ENCODE measurements around the gene HAUS3. TPM values are rescaled to one million over a fixed set of nuclear protein-coding genes. Genes with fewer than 3 reads are reported as not detected.
"Not testable (repeated sequence)": the region's sequence is repeated elsewhere in the genome, so short reads cannot be mapped to it uniquely, and the experiment has no call there.

HAUS3 gene
- total and polyA plus RNA-seq, 2 of the 13 experiments (the other 11 are each of a cell fraction or from before 2014, with no cell fraction given) = 3.9 to 12.6 TPM

GRCh38 chr4:2202789-2203188, 39.1 kb downstream of the HAUS3 start:
- H3K9ac ChIP-seq (ENCODE audit: insufficient read depth, low read depth, low read length); DNase-seq (ENCODE audit: low spot score); FAIRE-seq; BruUV-seq (replicated peaks); H3K27me3 ChIP-seq (ENCODE audit: control insufficient read depth in 1 of 2, insufficient read depth in 2 of 2, low read length in 2 of 2); H3K79me2 ChIP-seq (ENCODE audit: insufficient read depth, low read length); H3K4me1 ChIP-seq (ENCODE audit: insufficient read depth, low read length); intact Hi-C loops (cut with micrococcal nuclease; ENCODE audit: unreplicated experiment); H3K4me3 ChIP-seq (replicated peaks in 1 of 3; ENCODE audit: insufficient read depth in 1 of 3, low read depth in 2 of 3, low read length in 3 of 3); H2AFZ ChIP-seq (ENCODE audit: low read length); H3K9me3 ChIP-seq (ENCODE audit: low read length); CTCF ChIA-PET (ENCODE audit: low intra/inter-chr PET ratio, low total read pairs); H3K4me2 ChIP-seq (ENCODE audit: low read depth, low read length); H4K20me1 ChIP-seq (ENCODE audit: insufficient read depth, low read length); H3K27ac ChIP-seq (ENCODE audit: extremely low read length, insufficient read depth, low read length); ATAC-seq; in situ Hi-C loops (cut with HindIII; ENCODE audit: extremely low pct_ligation_motif_present, low pct_unique_long_range_greater_than_20kb); H3K36me3 ChIP-seq (replicated peaks in 1 of 2; ENCODE audit: control insufficient read depth in 1 of 2, insufficient read depth in 2 of 2, low read length in 2 of 2); POLR2A ChIA-PET; TF ChIP-seq SOX6, SOX13 (IDR thresholded peaks at IDR 0.05): not testable (repeated sequence)
- TF ChIP-seq SOX6 (CRISPR knock-in tag; IDR thresholded peaks at IDR 0.05) (0 out of 2 replicates have a peak, but pooled peaks have one; percentile 13), SOX13 (CRISPR knock-in tag; conservative IDR thresholded peaks at IDR 0.05 in 1 of 2, IDR thresholded peaks at IDR 0.05 in 1 of 2) (peak in 1 of 2 experiments; percentile 58; a peak in 2 of 4 replicates), SOX5 (CRISPR knock-in tag; IDR thresholded peaks at IDR 0.05; ENCODE audit: borderline replicate concordance) (peak; percentile 68; the same call in 1 of the 2 replicates)
- 75% methylated on average over 1 of the region's 1 CpG for WGBS (ENCODE audit: low lambda C conversion rate)

DNA sequence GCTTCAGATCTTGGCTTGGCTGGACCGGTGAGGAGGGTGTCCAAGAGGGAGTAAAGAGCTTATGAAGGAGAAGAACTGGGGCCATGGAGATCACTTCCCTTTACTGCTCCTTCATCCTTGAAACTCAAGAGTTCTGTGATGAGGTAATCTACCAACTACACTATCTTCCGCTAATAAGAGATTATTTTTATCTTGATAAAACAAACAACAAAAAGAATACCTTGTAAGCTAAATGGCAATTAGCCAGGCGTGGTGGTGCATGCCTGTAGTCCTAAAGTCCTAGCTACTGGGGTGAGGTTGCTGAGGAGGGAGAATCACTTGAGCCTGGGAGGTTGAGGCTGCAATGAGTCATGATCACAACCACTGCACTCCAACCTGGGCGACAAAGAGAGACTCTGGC, 47.4 kb downstream of the HAUS3 start:
- CTCF ChIA-PET (ENCODE audit: low intra/inter-chr PET ratio, low total read pairs) = no interaction called here
- Histone ChIP-seq H3K4me2 (ENCODE audit: low read depth, low read length) (no peak overlapping the region), H3K79me2 (ENCODE audit: insufficient read depth, low read length) (no peaks in the 10 kb centered on the region), H4K20me1 (ENCODE audit: insufficient read depth, low read length) (no peaks in the 10 kb centered on the region), H3K4me3 (replicated peaks in 1 of 3; ENCODE audit: insufficient read depth in 1 of 3, low read depth in 2 of 3, low read length in 3 of 3) (no peak overlapping the region), H3K9ac (ENCODE audit: insufficient read depth, low read depth, low read length) (no peak overlapping the region), H3K36me3 (replicated peaks in 1 of 2; ENCODE audit: control insufficient read depth in 1 of 2, insufficient read depth in 2 of 2, low read length in 2 of 2) (no peaks in the 10 kb centered on the region), H3K4me1 (ENCODE audit: insufficient read depth, low read length) (peaks cover 7% of the 10 kb centered on the region; the same call in 1 of the 2 replicates), H3K27me3 (ENCODE audit: control insufficient read depth in 1 of 2, insufficient read depth in 2 of 2, low read length in 2 of 2) (no peaks in the 10 kb centered on the region), H2AFZ (ENCODE audit: low read length) (no peak overlapping the region), H3K9me3 (ENCODE audit: low read length) (no peaks in the 10 kb centered on the region), H3K27ac (ENCODE audit: extremely low read length, insufficient read depth, low read length) (no peak overlapping the region)
- no peak for ATAC-seq
- no peak for FAIRE-seq
- intact Hi-C loops (cut with micrococcal nuclease; ENCODE audit: unreplicated experiment) = no loop called here
- in situ Hi-C loops (cut with HindIII; ENCODE audit: extremely low pct_ligation_motif_present, low pct_unique_long_range_greater_than_20kb) = loop anchor here (25.0 kb wide), 1 partner anchor 182 kb away; the partner anchor contains the start of gene NELFA
- POLR2A ChIA-PET = no interaction called here
- TF ChIP-seq MED8 (CRISPR knock-in tag; IDR thresholded peaks at IDR 0.05; ENCODE audit: insufficient replicate concordance) (no peak), TEAD3 (CRISPR knock-in tag; optimal IDR thresholded peaks at IDR 0.05; ENCODE audit: borderline replicate concordance) (no peak), SRSF1 (optimal IDR thresholded peaks at IDR 0.05; ENCODE audit: low read depth, low read length) (no peak), KMT2A (CRISPR knock-in tag; IDR thresholded peaks at IDR 0.05) (no peak), SALL1 (CRISPR knock-in tag; IDR thresholded peaks at IDR 0.05) (no peak)
- 40% methylated on average over 4 of the region's 4 CpGs for WGBS (ENCODE audit: low lambda C conversion rate)
- BruUV-seq (replicated peaks) = no TSS peak
- no peak for DNase-seq (ENCODE audit: low spot score)

All from HepG2 (cell line).